H1 (cell line): Measurements from ENCODE around the gene ARF6.
A peak's percentile ranks its signal among the peaks of the same experiment; 100 is the strongest.

ENCODE experiments used
- BRCA1 ChIP-seq: IDR thresholded peaks from 2 replicates; pipeline ENCODE4 v1.6.1; 2012; ENCODE audit warnings: low read depth, low read length, improper control_type of control experiment
- EGR1 ChIP-seq: IDR thresholded peaks from 2 replicates; pipeline ENCODE4 v1.6.1; 2011; ENCODE audit warnings: low read depth, low read length, borderline replicate concordance
- JUND ChIP-seq: IDR thresholded peaks from 2 replicates; pipeline ENCODE4 v1.6.1; 2011; ENCODE audit warnings: mild to moderate bottlenecking, improper control_type of control experiment, low read length
- KDM4A ChIP-seq: IDR thresholded peaks from one replicate; pipeline ENCODE4 v1.7.1; 2012; ENCODE audit warnings: low read depth, mild to moderate bottlenecking, moderate library complexity, low read length, inconsistent platforms; ENCODE audit not compliant: severe bottlenecking
- MAFK ChIP-seq: IDR thresholded peaks from 2 replicates; pipeline ENCODE4 v1.6.1; 2012; ENCODE audit warnings: low read depth, mild to moderate bottlenecking, improper control_type of control experiment, low read length
- POLR2A ChIP-seq, 2 experiments: IDR thresholded peaks; 1 replicate in 1 of 2; 2 replicates in 1 of 2; pipeline ENCODE4 v1.6.1; 2011; ENCODE audit warnings: low read depth in 2 of 2, low read length in 2 of 2, mild to moderate bottlenecking in 2 of 2; ENCODE audit errors: control extremely low read depth in 1 of 2
- SP2 ChIP-seq: IDR thresholded peaks from 2 replicates; pipeline ENCODE4 v1.6.1; 2012; ENCODE audit warnings: mild to moderate bottlenecking, low read length, inconsistent platforms
- YY1 ChIP-seq: IDR thresholded peaks from 2 replicates; pipeline ENCODE4 v1.6.1; 2011; ENCODE audit warnings: low read depth, mild to moderate bottlenecking, low read length
- TF ChIP-seq, protein P1 (sequence below), 3 experiments: IDR thresholded peaks; 1 replicate in 2 of 3; 2 replicates in 1 of 3; pipeline versions ENCODE4 v1.5.1 to v1.6.1; 2011; ENCODE audit warnings: low read length in 3 of 3, mild to moderate bottlenecking in 3 of 3, inconsistent platforms in 2 of 3, low read depth in 1 of 3, moderate library complexity in 1 of 3; ENCODE audit not compliant: insufficient read depth in 1 of 3; ENCODE audit errors: control extremely low read depth in 1 of 3

DNA sequence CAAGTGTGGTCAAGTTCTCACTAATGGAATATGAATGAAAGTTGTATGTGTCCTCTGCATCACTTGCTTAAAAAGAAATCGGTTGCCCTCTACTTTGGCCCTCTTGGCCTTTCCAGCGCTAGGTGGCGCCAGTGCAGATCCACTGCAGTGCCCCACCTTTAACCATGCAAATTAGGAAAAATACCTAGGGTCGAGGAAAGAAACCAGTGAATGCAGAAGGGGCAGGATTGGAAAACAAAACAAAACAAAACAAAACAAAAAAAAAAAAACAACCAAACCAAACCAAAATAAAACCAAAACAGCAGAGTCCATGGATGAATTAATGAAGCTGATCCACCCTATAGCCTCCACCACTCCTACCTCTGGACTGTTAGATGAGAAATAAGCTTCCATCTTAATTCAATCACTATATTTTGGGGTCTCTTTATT lies 27.4 kb upstream of the ARF6 start:
- TF ChIP-seq, protein P1, sequence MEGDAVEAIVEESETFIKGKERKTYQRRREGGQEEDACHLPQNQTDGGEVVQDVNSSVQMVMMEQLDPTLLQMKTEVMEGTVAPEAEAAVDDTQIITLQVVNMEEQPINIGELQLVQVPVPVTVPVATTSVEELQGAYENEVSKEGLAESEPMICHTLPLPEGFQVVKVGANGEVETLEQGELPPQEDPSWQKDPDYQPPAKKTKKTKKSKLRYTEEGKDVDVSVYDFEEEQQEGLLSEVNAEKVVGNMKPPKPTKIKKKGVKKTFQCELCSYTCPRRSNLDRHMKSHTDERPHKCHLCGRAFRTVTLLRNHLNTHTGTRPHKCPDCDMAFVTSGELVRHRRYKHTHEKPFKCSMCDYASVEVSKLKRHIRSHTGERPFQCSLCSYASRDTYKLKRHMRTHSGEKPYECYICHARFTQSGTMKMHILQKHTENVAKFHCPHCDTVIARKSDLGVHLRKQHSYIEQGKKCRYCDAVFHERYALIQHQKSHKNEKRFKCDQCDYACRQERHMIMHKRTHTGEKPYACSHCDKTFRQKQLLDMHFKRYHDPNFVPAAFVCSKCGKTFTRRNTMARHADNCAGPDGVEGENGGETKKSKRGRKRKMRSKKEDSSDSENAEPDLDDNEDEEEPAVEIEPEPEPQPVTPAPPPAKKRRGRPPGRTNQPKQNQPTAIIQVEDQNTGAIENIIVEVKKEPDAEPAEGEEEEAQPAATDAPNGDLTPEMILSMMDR (IDR thresholded peaks at IDR 0.05; ENCODE audit: control extremely low read depth in 1 of 3, insufficient read depth in 1 of 3, low read depth in 1 of 3, low read length in 3 of 3): peak; percentile 77 to 84 (median 81)
- TF ChIP-seq YY1: no peak
- no peak for TF ChIP-seq SP2
- no peak for TF ChIP-seq JUND
- TF ChIP-seq MAFK: no peak
- no peak for TF ChIP-seq KDM4A
- no peak for TF ChIP-seq POLR2A (IDR thresholded peaks at IDR 0.05; ENCODE audit: control extremely low read depth in 1 of 2, low read depth in 2 of 2, low read length in 2 of 2)
- no peak for TF ChIP-seq EGR1
- no peak for TF ChIP-seq BRCA1
